ENCODE results near the gene EFTUD2.

EFTUD2 gene

GRCh38 chr17:44910231-44911106 lies 11.2 kb upstream of the EFTUD2 start:
- no peak for DNase-seq (ENCODE audit: low read depth)
- H3K4me3 ChIP-seq (ENCODE audit: low read depth, low read length) = no peak overlapping the region
- TF ChIP-seq CTCF (conservative IDR thresholded peaks at IDR 0.05; ENCODE audit: low read depth, low read length) = no peak

- DNase-seq (ENCODE audit: low read depth) = peak; percentile 56
- no peak for TF ChIP-seq CTCF (conservative IDR thresholded peaks at IDR 0.05; ENCODE audit: low read depth, low read length)
- no peak overlapping the region for H3K4me3 ChIP-seq (ENCODE audit: low read depth, low read length)
Observed at GRCh38 chr17:44909681-44910144, 10.5 kb upstream of the EFTUD2 start.

GRCh38 chr17:44908761-44909326 lies 9.6 kb upstream of the EFTUD2 start:
- no peak for DNase-seq (ENCODE audit: low read depth)
- no peak for TF ChIP-seq CTCF (conservative IDR thresholded peaks at IDR 0.05; ENCODE audit: low read depth, low read length)
- H3K4me3 ChIP-seq (ENCODE audit: low read depth, low read length) = no peak overlapping the region

- TF ChIP-seq CTCF (conservative IDR thresholded peaks at IDR 0.05; ENCODE audit: low read depth, low read length) = no peak
- H3K4me3 ChIP-seq (ENCODE audit: low read depth, low read length) = no peak overlapping the region
- no peak for DNase-seq (ENCODE audit: low read depth)
Observed at GRCh38 chr17:44907729-44908470, 8.7 kb upstream of the EFTUD2 start.

- H3K4me3 ChIP-seq (ENCODE audit: low read depth, low read length) = no peak overlapping the region
- TF ChIP-seq CTCF (conservative IDR thresholded peaks at IDR 0.05; ENCODE audit: low read depth, low read length) = no peak
- peak; percentile 14 for DNase-seq (ENCODE audit: low read depth)
Observed at GRCh38 chr17:44906763-44907728, 7.8 kb upstream of the EFTUD2 start.

- peak; percentile 78 for DNase-seq (ENCODE audit: low read depth)
- no peak for TF ChIP-seq CTCF (conservative IDR thresholded peaks at IDR 0.05; ENCODE audit: low read depth, low read length)
- H3K4me3 ChIP-seq (ENCODE audit: low read depth, low read length) = no peak overlapping the region
Observed at GRCh38 chr17:44906010-44906646, 6.9 kb upstream of the EFTUD2 start.

All from choroid plexus epithelial cell (primary cell).